Caco-2 (cell line): Measurements from ENCODE around the gene AGAP1. TPM values are rescaled to one million over a fixed set of nuclear protein-coding genes. Genes with fewer than 3 reads are reported as not detected.
A peak's percentile ranks its signal among the peaks of the same experiment; 100 is the strongest.

ENCODE experiments used
- BruUV-seq: library from RNA; stranded (reverse); fragments of 400-500 nt; replicated peaks from 2 replicates; lab custom pipeline; 2021; lab: Mats Ljungman, UMichigan
- CTCF ChIA-PET: fragments of 300-600 bp; sonication (Branson Sonifier 250); formaldehyde crosslinking; loops from one replicate; lab custom pipeline; 2022; ENCODE audit warnings: antibody characterized with exemption; lab: Charles Lee
- POLR2A ChIA-PET: fragments of 300-600 bp; sonication (Branson Sonifier 250); formaldehyde crosslinking; loops from one replicate; lab custom pipeline; 2022; ENCODE audit warnings: antibody characterized with exemption; lab: Charles Lee
- DNase-seq, 2 experiments: peaks; one replicate each; pipeline versions ENCODE4 v3.0.0 to v3.0.0-alpha.2; 2020 to 2022
- H3K27me3 ChIP-seq: replicated peaks from 2 replicates; pipeline ENCODE4 v1.6.0; 2011; ENCODE audit warnings: low read length; ENCODE audit not compliant: control insufficient read depth, insufficient read depth
- H3K36me3 ChIP-seq: 2 replicates; pipeline ENCODE4 v1.5.1; 2011; ENCODE audit warnings: low read length; ENCODE audit not compliant: control insufficient read depth, insufficient read depth
- H3K4me1 ChIP-seq: fragments of 250-450 bp; sonication (Bioruptor Pico); 2 replicates; pipeline ENCODE4 v1.5.1; 2020; ENCODE audit warnings: mild to moderate bottlenecking
- H3K4me3 ChIP-seq: 2 replicates; pipeline ENCODE4 v1.5.1; 2011; ENCODE audit warnings: low read depth, mild to moderate bottlenecking, control low read depth, low read length
- H3K9me3 ChIP-seq: fragments of 250-450 bp; sonication (Bioruptor Pico); 2 replicates; pipeline ENCODE4 v1.5.1; 2020; ENCODE audit warnings: mild to moderate bottlenecking, moderate library complexity
- H3K27ac Mint-ChIP-seq: one replicate; pipeline ENCODE4 v1.8.0; 2022; ENCODE audit warnings: mixed read lengths; ENCODE audit not compliant: unreplicated experiment
- H3K27me3 Mint-ChIP-seq: one replicate; pipeline ENCODE4 v1.8.0; 2022; ENCODE audit warnings: mixed read lengths; ENCODE audit not compliant: insufficient read depth, unreplicated experiment
- H3K36me3 Mint-ChIP-seq: one replicate; pipeline ENCODE4 v1.8.0; 2022; ENCODE audit warnings: mild to moderate bottlenecking, mixed read lengths; ENCODE audit not compliant: insufficient read depth, unreplicated experiment
- H3K4me1 Mint-ChIP-seq: one replicate; pipeline ENCODE4 v1.8.0; 2022; ENCODE audit warnings: low read depth, mixed read lengths; ENCODE audit not compliant: unreplicated experiment
- H3K4me3 Mint-ChIP-seq: one replicate; pipeline ENCODE4 v1.8.0; 2022; ENCODE audit warnings: mild to moderate bottlenecking, moderate library complexity, mixed read lengths; ENCODE audit not compliant: unreplicated experiment
- H3K9me3 Mint-ChIP-seq: one replicate; pipeline ENCODE4 v1.8.0; 2022; ENCODE audit warnings: mixed read lengths; ENCODE audit not compliant: unreplicated experiment
- intact Hi-C: fragments of 100-400 bp; cut with micrococcal nuclease; formaldehyde crosslinking; loops from one replicate; pipeline ENCODE4 v1.10.0; 2022; ENCODE audit not compliant: unreplicated experiment
- total RNA-seq: library from RNA; stranded (reverse); gene quantifications from 2 replicates; pipeline ENCODE4 v1.2.3, GENCODE V29; 2022
- TF ChIP-seq, protein P1 (sequence below), 2 experiments: fragments of 200-600 bp in 1 of 2; IDR thresholded peaks; 1 replicate in 1 of 2; 2 replicates in 1 of 2; pipeline versions ENCODE4 v1.5.1 to v1.8.0; 2011 to 2022; ENCODE audit warnings: antibody characterized with exemption in 1 of 2, control low read depth in 1 of 2, inconsistent platforms in 1 of 2, low read depth in 1 of 2, low read length in 1 of 2, mild to moderate bottlenecking in 1 of 2, moderate library complexity in 1 of 2; ENCODE audit not compliant: insufficient read depth in 1 of 2, severe bottlenecking in 1 of 2, unreplicated experiment in 1 of 2

Gene AGAP1
- total RNA-seq, 1 experiment from 2014 or later: 41.7 TPM

GRCh38 chr2:236171680-236172254, 677.9 kb downstream of the AGAP1 start:
- Histone ChIP-seq H3K9me3 (no peaks in the 10 kb centered on the region), H3K27me3 (no peaks in the 10 kb centered on the region), H3K36me3 (no peaks in the 10 kb centered on the region), H3K4me3 (no peak overlapping the region), H3K4me1 (0 out of 2 replicates have a peak, but pooled peaks cover 3% of the 10 kb centered on the region)
- no TSS peak for BruUV-seq
- POLR2A ChIA-PET: no interaction called here
- CTCF ChIA-PET: no interaction called here
- H3K4me3 Mint-ChIP-seq: peak overlapping the region; percentile 27
- no peaks in the 10 kb centered on the region for H3K9me3 Mint-ChIP-seq
- TF ChIP-seq, protein P1, sequence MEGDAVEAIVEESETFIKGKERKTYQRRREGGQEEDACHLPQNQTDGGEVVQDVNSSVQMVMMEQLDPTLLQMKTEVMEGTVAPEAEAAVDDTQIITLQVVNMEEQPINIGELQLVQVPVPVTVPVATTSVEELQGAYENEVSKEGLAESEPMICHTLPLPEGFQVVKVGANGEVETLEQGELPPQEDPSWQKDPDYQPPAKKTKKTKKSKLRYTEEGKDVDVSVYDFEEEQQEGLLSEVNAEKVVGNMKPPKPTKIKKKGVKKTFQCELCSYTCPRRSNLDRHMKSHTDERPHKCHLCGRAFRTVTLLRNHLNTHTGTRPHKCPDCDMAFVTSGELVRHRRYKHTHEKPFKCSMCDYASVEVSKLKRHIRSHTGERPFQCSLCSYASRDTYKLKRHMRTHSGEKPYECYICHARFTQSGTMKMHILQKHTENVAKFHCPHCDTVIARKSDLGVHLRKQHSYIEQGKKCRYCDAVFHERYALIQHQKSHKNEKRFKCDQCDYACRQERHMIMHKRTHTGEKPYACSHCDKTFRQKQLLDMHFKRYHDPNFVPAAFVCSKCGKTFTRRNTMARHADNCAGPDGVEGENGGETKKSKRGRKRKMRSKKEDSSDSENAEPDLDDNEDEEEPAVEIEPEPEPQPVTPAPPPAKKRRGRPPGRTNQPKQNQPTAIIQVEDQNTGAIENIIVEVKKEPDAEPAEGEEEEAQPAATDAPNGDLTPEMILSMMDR (IDR thresholded peaks at IDR 0.05; ENCODE audit: insufficient read depth in 1 of 2, low read depth in 1 of 2, low read length in 1 of 2, severe bottlenecking in 1 of 2, unreplicated experiment in 1 of 2): no peak
- H3K4me1 Mint-ChIP-seq: no peaks in the 10 kb centered on the region
- no peak overlapping the region for H3K27ac Mint-ChIP-seq
- peaks cover 5% of the 10 kb centered on the region for H3K36me3 Mint-ChIP-seq
- no peaks in the 10 kb centered on the region for H3K27me3 Mint-ChIP-seq
- intact Hi-C loops: no loop called here
- DNase-seq: no peak

GRCh38 chr2:236172255-236173035, 678.6 kb downstream of the AGAP1 start:
- POLR2A ChIA-PET: no interaction called here

GRCh38 chr2:236173036-236173728, 679.3 kb downstream of the AGAP1 start:
- no TSS peak for BruUV-seq
- ChIA-PET POLR2A (no interaction called here), CTCF (no interaction called here)
- peak overlapping the region; percentile 27 for H3K4me3 Mint-ChIP-seq
- no peaks in the 10 kb centered on the region for H3K9me3 ChIP-seq
- no peak for DNase-seq
- no peak overlapping the region for H3K27ac Mint-ChIP-seq
- H3K36me3 ChIP-seq: no peaks in the 10 kb centered on the region
- H3K9me3 Mint-ChIP-seq: no peaks in the 10 kb centered on the region
- no peak overlapping the region for H3K4me3 ChIP-seq
- H3K36me3 Mint-ChIP-seq: peaks cover 9% of the 10 kb centered on the region
- intact Hi-C loops: no loop called here
- H3K27me3 Mint-ChIP-seq: no peaks in the 10 kb centered on the region
- H3K27me3 ChIP-seq: no peaks in the 10 kb centered on the region
- no peaks in the 10 kb centered on the region for H3K4me1 Mint-ChIP-seq
- TF ChIP-seq, protein P1 (IDR thresholded peaks at IDR 0.05; ENCODE audit: insufficient read depth in 1 of 2, low read depth in 1 of 2, low read length in 1 of 2, severe bottlenecking in 1 of 2, unreplicated experiment in 1 of 2): no peak
- H3K4me1 ChIP-seq: 0 out of 2 replicates have a peak, but pooled peaks cover 3% of the 10 kb centered on the region

More at GRCh38 chr2:236172255-236173035, 678.6 kb downstream of the AGAP1 start:
- intact Hi-C loops: no loop called here
- CTCF ChIA-PET: no interaction called here
- Mint-ChIP-seq H3K4me1 (no peaks in the 10 kb centered on the region), H3K9me3 (no peaks in the 10 kb centered on the region), H3K4me3 (peak overlapping the region; percentile 27), H3K36me3 (peaks cover 5% of the 10 kb centered on the region), H3K27ac (no peak overlapping the region), H3K27me3 (no peaks in the 10 kb centered on the region)
- H3K4me3 ChIP-seq: peak overlapping the region; percentile 10
- no peaks in the 10 kb centered on the region for H3K36me3 ChIP-seq
- H3K4me1 ChIP-seq: 0 out of 2 replicates have a peak, but pooled peaks cover 3% of the 10 kb centered on the region
- H3K9me3 ChIP-seq: no peaks in the 10 kb centered on the region
- no peak for DNase-seq
- no TSS peak for BruUV-seq
- H3K27me3 ChIP-seq: no peaks in the 10 kb centered on the region
- TF ChIP-seq, protein P1 (IDR thresholded peaks at IDR 0.05; ENCODE audit: insufficient read depth in 1 of 2, low read depth in 1 of 2, low read length in 1 of 2, severe bottlenecking in 1 of 2, unreplicated experiment in 1 of 2): no peak
